GM12872 (cell line): ENCODE measurements around the gene SLF1.

ENCODE experiments used
- TF ChIP-seq, protein P1 (sequence below): IDR thresholded peaks from 3 replicates; pipeline ENCODE4 v1.5.1; 2011; ENCODE audit warnings: low read depth, mild to moderate bottlenecking, low read length, moderate library complexity; ENCODE audit not compliant: insufficient read depth

The SLF1 gene

GRCh38 chr5:94711785-94712184 lies 93.3 kb downstream of the SLF1 start:
- TF ChIP-seq, protein P1, sequence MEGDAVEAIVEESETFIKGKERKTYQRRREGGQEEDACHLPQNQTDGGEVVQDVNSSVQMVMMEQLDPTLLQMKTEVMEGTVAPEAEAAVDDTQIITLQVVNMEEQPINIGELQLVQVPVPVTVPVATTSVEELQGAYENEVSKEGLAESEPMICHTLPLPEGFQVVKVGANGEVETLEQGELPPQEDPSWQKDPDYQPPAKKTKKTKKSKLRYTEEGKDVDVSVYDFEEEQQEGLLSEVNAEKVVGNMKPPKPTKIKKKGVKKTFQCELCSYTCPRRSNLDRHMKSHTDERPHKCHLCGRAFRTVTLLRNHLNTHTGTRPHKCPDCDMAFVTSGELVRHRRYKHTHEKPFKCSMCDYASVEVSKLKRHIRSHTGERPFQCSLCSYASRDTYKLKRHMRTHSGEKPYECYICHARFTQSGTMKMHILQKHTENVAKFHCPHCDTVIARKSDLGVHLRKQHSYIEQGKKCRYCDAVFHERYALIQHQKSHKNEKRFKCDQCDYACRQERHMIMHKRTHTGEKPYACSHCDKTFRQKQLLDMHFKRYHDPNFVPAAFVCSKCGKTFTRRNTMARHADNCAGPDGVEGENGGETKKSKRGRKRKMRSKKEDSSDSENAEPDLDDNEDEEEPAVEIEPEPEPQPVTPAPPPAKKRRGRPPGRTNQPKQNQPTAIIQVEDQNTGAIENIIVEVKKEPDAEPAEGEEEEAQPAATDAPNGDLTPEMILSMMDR = no peak

DNA sequence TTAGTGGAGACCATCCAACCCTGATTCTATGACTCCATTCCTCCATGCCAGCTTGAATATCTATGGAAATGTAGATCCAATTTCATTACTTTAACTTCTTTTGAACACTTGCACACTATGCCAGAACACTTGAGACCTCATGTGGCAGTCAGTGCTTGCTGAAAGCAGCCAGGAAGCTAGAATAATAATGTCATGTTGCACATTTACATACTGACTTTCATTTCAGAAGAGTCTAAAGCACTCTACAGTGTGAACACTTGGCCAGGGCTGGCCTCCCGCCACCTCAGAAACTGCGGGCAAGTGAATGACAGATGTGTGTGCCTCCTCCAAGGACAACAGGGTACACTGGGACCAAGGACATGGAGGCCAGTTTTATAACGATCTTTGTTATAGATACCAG lies 97.3 kb downstream of the SLF1 start:
- TF ChIP-seq, protein P1 = no peak

DNA sequence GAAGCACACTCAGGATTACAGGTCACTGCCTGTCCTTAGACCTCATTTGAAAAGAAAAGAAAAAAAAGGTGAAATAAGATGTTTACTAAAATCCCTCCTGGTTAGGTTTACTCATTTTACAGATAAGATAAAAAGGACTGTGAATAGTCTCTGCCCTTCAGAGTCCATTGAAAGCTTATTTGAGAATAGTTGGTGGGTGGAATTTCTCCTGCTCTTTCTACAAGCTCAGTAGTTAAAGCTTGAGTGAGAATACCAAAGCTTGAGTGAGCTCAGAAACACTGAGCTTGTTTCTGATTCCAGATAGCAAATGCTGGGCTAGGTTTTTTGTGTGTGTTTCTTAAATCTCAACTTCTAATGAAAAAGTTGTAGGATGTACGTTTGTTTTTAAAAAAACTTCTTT lies 106.7 kb downstream of the SLF1 start:
- TF ChIP-seq, protein P1 = no peak

DNA sequence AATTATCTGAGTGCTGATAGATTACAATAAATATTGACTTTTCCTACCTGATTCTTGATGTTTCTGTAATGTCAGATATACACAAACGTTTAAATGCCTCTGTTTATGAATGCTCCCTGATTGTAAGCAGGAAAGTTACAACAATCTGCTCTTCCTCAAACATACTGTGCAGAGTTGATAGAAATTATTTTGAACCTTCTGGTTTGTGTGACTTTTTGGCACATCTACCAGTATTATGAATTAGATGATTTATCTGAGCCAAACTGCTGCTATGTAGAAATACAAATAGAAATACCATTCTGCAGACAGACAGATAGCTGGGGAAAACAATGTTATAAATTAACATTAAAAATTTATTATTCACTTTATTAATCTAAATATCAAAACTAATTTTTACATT lies 113.0 kb downstream of the SLF1 start:
- TF ChIP-seq, protein P1 = no peak

- TF ChIP-seq, protein P1 = no peak
Measured at GRCh38 chr5:94736498-94736897, 118.0 kb downstream of the SLF1 start.

DNA sequence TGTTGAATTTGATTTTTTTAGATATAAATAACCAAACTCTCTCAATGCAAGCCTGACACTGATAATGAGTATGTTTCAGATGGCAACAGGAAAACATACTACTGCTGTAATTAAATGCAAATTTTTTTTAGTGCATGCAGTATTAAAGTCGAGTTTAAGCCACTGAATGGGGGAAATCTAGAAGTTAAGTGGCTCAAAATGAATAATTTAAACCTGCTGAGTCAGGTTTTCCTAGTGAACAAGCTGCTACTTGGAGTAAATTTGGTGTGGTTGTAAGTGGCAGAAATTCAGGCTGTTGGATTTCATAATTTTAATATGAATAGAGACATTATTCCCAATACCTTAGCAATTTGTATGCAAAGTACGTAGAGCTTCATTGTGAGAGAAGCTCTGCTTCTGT lies 121.8 kb downstream of the SLF1 start:
- TF ChIP-seq, protein P1 = no peak

DNA sequence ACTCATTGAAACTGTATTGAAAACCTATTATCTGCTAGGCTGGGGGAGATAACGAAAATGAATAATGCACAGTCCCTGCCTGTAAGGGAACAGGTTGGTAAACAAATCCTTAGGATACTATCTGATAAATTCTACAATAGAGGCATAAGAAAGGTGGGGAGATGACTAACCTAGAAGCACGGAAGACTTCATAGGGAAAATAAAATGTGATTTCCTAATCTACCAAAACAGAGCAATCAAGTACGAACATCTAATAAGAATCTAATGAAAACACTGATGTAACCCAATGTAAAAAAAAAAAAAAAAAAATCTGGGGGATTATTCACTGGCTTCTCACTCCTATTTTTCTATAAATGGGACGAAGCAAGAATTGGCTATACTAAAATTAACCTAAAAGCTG lies 124.4 kb downstream of the SLF1 start:
- TF ChIP-seq, protein P1 = no peak

- TF ChIP-seq, protein P1 = no peak
Measured at GRCh38 chr5:94744906-94745305, 126.4 kb downstream of the SLF1 start.
